SU-DHL-6 (cell line): Measurements from ENCODE around the gene COL4A1.

Source experiments
- H2AFZ ChIP-seq: fragments of 200-600 bp; sonication (generic); 2 replicates; pipeline ENCODE4 v1.6.1; 2014; ENCODE audit warnings: low read depth, mild to moderate bottlenecking, moderate library complexity, mixed read lengths, antibody characterized with exemption, low read length; ENCODE audit not compliant: severe bottlenecking
- H3F3A ChIP-seq: fragments of 200-600 bp; shearing (Covaris generic); 2 replicates; pipeline ENCODE4 v1.6.0; 2016; ENCODE audit warnings: antibody characterized with exemption, mild to moderate bottlenecking; ENCODE audit not compliant: insufficient read depth
- H3K27ac ChIP-seq: fragments of 200-600 bp; sonication (generic); 2 replicates; pipeline ENCODE4 v1.5.1; 2016; ENCODE audit warnings: low read depth, mild to moderate bottlenecking, low read length, moderate library complexity, mixed read lengths
- H3K27me3 ChIP-seq: fragments of 200-600 bp; sonication (generic), shearing (Covaris generic); 2 replicates; pipeline ENCODE4 v1.6.0; 2014; ENCODE audit warnings: mild to moderate bottlenecking, low read length
- H3K36me3 ChIP-seq: fragments of 200-600 bp; sonication (generic); 2 replicates; pipeline ENCODE4 v1.6.1; 2014; ENCODE audit warnings: mild to moderate bottlenecking, low read length, mixed read lengths
- H3K4me2 ChIP-seq: fragments of 300-600, 200-600 bp; shearing (Covaris generic), sonication (generic); 2 replicates; pipeline ENCODE4 v1.6.0; 2014; ENCODE audit warnings: low read length, low read depth, mild to moderate bottlenecking; ENCODE audit not compliant: poor library complexity, severe bottlenecking
- H3K4me3 ChIP-seq: fragments of 200-600 bp; sonication (generic); 2 replicates; pipeline ENCODE4 v1.5.1; 2014; ENCODE audit warnings: antibody characterized with exemption, low read length, mild to moderate bottlenecking, mixed read lengths; ENCODE audit not compliant: insufficient read depth, poor library complexity, severe bottlenecking
- H3K79me2 ChIP-seq: fragments of 200-600 bp; sonication (generic); 2 replicates; pipeline ENCODE4 v1.6.1; 2014; ENCODE audit warnings: mild to moderate bottlenecking, low read length, moderate library complexity; ENCODE audit not compliant: insufficient read depth
- H3K9ac ChIP-seq: fragments of 200-600 bp; sonication (generic); 2 replicates; pipeline ENCODE4 v1.7.0; 2014; ENCODE audit warnings: mild to moderate bottlenecking, low read length
- H3K9me2 ChIP-seq: fragments of 200-600 bp; sonication (generic); replicated peaks from 2 replicates; pipeline ENCODE4 v1.6.1; 2014; ENCODE audit warnings: low read length; ENCODE audit not compliant: insufficient read depth
- H3K9me3 ChIP-seq: fragments of 200-600 bp; sonication (generic); 2 replicates; pipeline ENCODE4 v1.6.1; 2014; ENCODE audit warnings: low read length, mixed read lengths; ENCODE audit not compliant: insufficient read depth
- H4K20me1 ChIP-seq: fragments of 200-600 bp; sonication (generic); 2 replicates; pipeline ENCODE4 v1.6.1; 2014; ENCODE audit warnings: low read depth, mild to moderate bottlenecking, antibody characterized with exemption, low read length, moderate library complexity, mixed read lengths
- EZH2phosphoT487 ChIP-seq: fragments of 200-600 bp; sonication (generic), shearing (Covaris generic); conservative IDR thresholded peaks from 2 replicates; pipeline ENCODE4 v1.6.1; 2018; ENCODE audit warnings: mild to moderate bottlenecking, antibody characterized with exemption, low read length, moderate library complexity, mixed read lengths
- TF ChIP-seq, protein P1 (sequence below): fragments of 200-600 bp; sonication (generic); IDR thresholded peaks from one replicate; pipeline ENCODE4 v1.5.1; 2017; ENCODE audit warnings: antibody characterized with exemption, mild to moderate bottlenecking, low read length, moderate library complexity; ENCODE audit not compliant: insufficient read depth, poor library complexity, severe bottlenecking

COL4A1 gene

DNA sequence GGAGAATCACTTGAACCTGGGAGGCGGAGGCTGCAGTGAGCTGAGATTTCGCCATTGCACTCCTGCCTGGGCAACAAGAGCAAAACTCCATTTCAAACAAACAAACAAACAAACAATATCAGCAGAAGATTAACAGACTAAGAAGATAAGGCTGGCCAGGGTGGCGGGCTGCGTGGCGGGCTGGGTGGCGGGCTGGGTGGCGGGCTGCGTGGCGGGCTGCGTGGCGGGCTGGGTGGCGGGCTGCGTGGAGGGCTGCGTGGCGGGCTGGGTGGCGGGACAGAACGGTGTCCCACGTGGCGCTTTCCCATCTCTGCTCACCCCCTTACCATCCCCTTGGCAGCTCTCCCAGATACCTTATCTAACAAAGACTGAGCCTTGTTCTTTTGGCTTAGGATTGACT, 196.2 kb downstream of the COL4A1 start:
- H3K9me3 ChIP-seq = no peaks in the 10 kb centered on the region
- H3K9me2 ChIP-seq = no peaks in the 10 kb centered on the region
- H3K9ac ChIP-seq = no peak overlapping the region
- no peaks in the 10 kb centered on the region for H3K27me3 ChIP-seq
- H2AFZ ChIP-seq = no peak overlapping the region
- H3K79me2 ChIP-seq = no peaks in the 10 kb centered on the region
- H3K4me2 ChIP-seq = no peak overlapping the region
- no peaks in the 10 kb centered on the region for H4K20me1 ChIP-seq
- H3K27ac ChIP-seq = no peak overlapping the region
- TF ChIP-seq, protein P1, sequence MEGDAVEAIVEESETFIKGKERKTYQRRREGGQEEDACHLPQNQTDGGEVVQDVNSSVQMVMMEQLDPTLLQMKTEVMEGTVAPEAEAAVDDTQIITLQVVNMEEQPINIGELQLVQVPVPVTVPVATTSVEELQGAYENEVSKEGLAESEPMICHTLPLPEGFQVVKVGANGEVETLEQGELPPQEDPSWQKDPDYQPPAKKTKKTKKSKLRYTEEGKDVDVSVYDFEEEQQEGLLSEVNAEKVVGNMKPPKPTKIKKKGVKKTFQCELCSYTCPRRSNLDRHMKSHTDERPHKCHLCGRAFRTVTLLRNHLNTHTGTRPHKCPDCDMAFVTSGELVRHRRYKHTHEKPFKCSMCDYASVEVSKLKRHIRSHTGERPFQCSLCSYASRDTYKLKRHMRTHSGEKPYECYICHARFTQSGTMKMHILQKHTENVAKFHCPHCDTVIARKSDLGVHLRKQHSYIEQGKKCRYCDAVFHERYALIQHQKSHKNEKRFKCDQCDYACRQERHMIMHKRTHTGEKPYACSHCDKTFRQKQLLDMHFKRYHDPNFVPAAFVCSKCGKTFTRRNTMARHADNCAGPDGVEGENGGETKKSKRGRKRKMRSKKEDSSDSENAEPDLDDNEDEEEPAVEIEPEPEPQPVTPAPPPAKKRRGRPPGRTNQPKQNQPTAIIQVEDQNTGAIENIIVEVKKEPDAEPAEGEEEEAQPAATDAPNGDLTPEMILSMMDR = no peak
- TF ChIP-seq EZH2phosphoT487 = no peak
- no peaks in the 10 kb centered on the region for H3K36me3 ChIP-seq
- no peak overlapping the region for H3K4me3 ChIP-seq
- H3F3A ChIP-seq = no peaks in the 10 kb centered on the region

DNA sequence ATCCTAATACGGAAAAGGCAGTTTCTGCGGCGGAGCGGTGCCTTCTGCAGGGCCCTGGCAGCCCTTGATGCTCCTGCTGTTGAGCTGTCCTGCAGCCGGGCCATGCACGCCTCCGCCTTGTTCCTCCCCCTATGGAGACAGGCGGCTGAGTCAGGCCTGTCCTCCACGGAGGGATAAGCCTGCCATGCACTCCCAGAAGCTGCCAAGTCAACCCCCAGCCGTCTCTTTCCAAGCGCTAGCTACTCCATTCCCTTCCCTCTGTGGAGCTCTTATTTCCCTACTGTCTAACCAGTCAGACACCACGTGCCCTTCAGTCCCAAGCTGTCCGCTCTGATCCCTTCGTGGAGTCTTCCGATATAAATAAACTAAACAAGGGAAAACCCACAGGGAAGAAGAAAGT, 197.0 kb downstream of the COL4A1 start:
- Histone ChIP-seq H3K9ac (no peak overlapping the region), H2AFZ (no peak overlapping the region), H3K4me2 (no peak overlapping the region), H3K4me3 (no peak overlapping the region), H3K27ac (no peak overlapping the region), H3K9me3 (no peaks in the 10 kb centered on the region), H3K9me2 (no peaks in the 10 kb centered on the region), H4K20me1 (no peaks in the 10 kb centered on the region), H3K36me3 (no peaks in the 10 kb centered on the region), H3F3A (no peaks in the 10 kb centered on the region), H3K79me2 (no peaks in the 10 kb centered on the region), H3K27me3 (no peaks in the 10 kb centered on the region)
- TF ChIP-seq, protein P1 = no peak
- no peak for TF ChIP-seq EZH2phosphoT487

DNA sequence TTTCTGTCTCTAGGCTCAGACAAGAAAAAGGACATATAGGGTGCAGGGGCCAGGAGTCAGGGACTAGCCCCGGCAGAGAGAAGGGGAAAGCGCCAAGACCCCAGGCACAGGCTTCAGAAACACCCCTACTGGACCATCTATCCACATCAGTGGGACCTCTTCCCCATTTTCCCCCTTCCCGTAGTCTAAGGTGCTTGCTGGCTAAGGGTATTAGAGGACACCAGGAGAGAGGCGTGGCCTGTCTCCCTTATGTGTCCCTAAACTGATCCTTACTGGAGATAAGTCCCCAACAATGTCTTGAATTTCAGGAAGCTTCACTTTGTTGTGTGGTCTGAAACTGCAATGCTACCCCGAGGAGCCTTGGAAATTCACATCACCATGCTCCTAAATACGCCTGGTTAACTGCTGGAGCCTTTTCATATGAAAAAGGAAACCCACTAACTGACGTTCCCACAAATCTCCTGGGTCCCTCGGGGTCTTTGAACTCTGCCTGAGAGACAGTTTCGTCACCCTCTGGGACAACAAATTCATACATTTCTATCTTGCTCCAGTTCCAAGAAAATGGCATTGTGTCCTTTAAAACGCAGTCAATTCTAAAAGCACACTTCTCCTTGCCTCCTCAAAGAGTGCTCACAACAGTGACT, 197.7 kb downstream of the COL4A1 start:
- Histone ChIP-seq H3K27me3 (no peaks in the 10 kb centered on the region), H3K4me2 (no peak overlapping the region), H3K9ac (no peak overlapping the region), H2AFZ (no peak overlapping the region), H3K4me3 (no peak overlapping the region), H3K27ac (no peak overlapping the region), H3F3A (no peaks in the 10 kb centered on the region), H3K9me3 (no peaks in the 10 kb centered on the region), H3K36me3 (no peaks in the 10 kb centered on the region), H3K9me2 (no peaks in the 10 kb centered on the region), H4K20me1 (no peaks in the 10 kb centered on the region), H3K79me2 (no peaks in the 10 kb centered on the region)
- no peak for TF ChIP-seq EZH2phosphoT487
- TF ChIP-seq, protein P1 = no peak
